A673 (cell line): ENCODE results near the gene CHST15. TPM values are rescaled to one million over a fixed set of nuclear protein-coding genes. Genes with fewer than 3 reads are reported as not detected.

Source experiments
- BruUV-seq: library from RNA; stranded (reverse); fragments of 400-500 nt; replicated peaks from 2 replicates; lab custom pipeline; 2021; lab: Mats Ljungman, UMichigan
- CTCF ChIA-PET: fragments of 300-600 bp; sonication (Branson Sonifier 250); formaldehyde crosslinking; loops from one replicate; lab custom pipeline; 2022; ENCODE audit warnings: antibody characterized with exemption; lab: Charles Lee
- POLR2A ChIA-PET: fragments of 300-600 bp; sonication (Branson Sonifier 250); formaldehyde crosslinking; loops from one replicate; lab custom pipeline; 2022; ENCODE audit warnings: antibody characterized with exemption; ENCODE audit not compliant: low non-redundant PET; lab: Charles Lee
- DNase-seq: peaks from one replicate; pipeline ENCODE4 v3.0.0-alpha.2; 2015; ENCODE audit warnings: low spot score
- H3K27ac ChIP-seq: fragments of 200-600 bp; sonication (generic); 2 replicates; pipeline ENCODE4 v1.5.1; 2016; ENCODE audit warnings: mixed run types, low read depth, mild to moderate bottlenecking, mixed read lengths, antibody characterized with exemption, low read length; ENCODE audit not compliant: poor library complexity, severe bottlenecking
- H3K27me3 ChIP-seq: fragments of 200-600 bp; sonication (generic); replicated peaks from 2 replicates; pipeline ENCODE4 v1.6.1; 2017; ENCODE audit warnings: mixed run types, low read depth, mild to moderate bottlenecking, mixed read lengths, antibody characterized with exemption, low read length; ENCODE audit not compliant: insufficient read depth, poor library complexity
- H3K36me3 ChIP-seq: fragments of 200-600 bp; sonication (generic); 2 replicates; pipeline ENCODE4 v1.6.1; 2016; ENCODE audit warnings: mixed run types, mild to moderate bottlenecking, mixed read lengths, antibody characterized with exemption, low read length; ENCODE audit not compliant: insufficient read depth, poor library complexity, severe bottlenecking
- H3K4me1 ChIP-seq: fragments of 200-600 bp; sonication (generic); 2 replicates; pipeline ENCODE4 v1.6.1; 2017; ENCODE audit warnings: mixed run types, mild to moderate bottlenecking, mixed read lengths, antibody characterized with exemption, low read length; ENCODE audit not compliant: insufficient read depth, poor library complexity, severe bottlenecking
- H3K4me3 ChIP-seq: fragments of 200-600 bp; sonication (generic); 2 replicates; pipeline ENCODE4 v1.5.1; 2016; ENCODE audit warnings: low read depth, mixed run types, mild to moderate bottlenecking, mixed read lengths, low read length; ENCODE audit not compliant: poor library complexity, severe bottlenecking
- H3K9me3 ChIP-seq: fragments of 200-600 bp; sonication (generic); 2 replicates; pipeline ENCODE4 v1.6.1; 2016; ENCODE audit warnings: mixed run types, low read depth, mild to moderate bottlenecking, mixed read lengths, antibody characterized with exemption, low read length; ENCODE audit not compliant: poor library complexity, severe bottlenecking
- EZH2 ChIP-seq: fragments of 200-600 bp; sonication (generic); IDR thresholded peaks from 2 replicates; pipeline ENCODE4 v1.6.1; 2017; ENCODE audit warnings: borderline replicate concordance, low read depth, mild to moderate bottlenecking, mixed read lengths, antibody characterized with exemption, low read length; ENCODE audit not compliant: poor library complexity, severe bottlenecking
- intact Hi-C: fragments of 100-400 bp; cut with micrococcal nuclease; formaldehyde crosslinking; loops from one replicate; pipeline ENCODE4 v1.10.0; 2022; ENCODE audit not compliant: unreplicated experiment
- total RNA-seq: library from RNA; stranded (reverse); gene quantifications from 2 replicates; pipeline ENCODE4 v1.2.3, GENCODE V29; 2021
- TF ChIP-seq, protein P1 (sequence below): fragments of 300-800, 200-600 bp; sonication (generic); conservative IDR thresholded peaks from 2 replicates; pipeline ENCODE4 v1.5.1; 2017; ENCODE audit warnings: low read depth, mild to moderate bottlenecking, antibody characterized with exemption, low read length, moderate library complexity, mixed read lengths

The CHST15 gene
- total RNA-seq, 1 experiment from 2014 or later: 1.7 TPM

GRCh38 chr10:124015991-124016390 lies 77.4 kb downstream of the CHST15 start:
- CTCF ChIA-PET: no interaction called here
- Histone ChIP-seq H3K9me3 (no peaks in the 10 kb centered on the region), H3K4me1 (no peaks in the 10 kb centered on the region), H3K36me3 (no peaks in the 10 kb centered on the region), H3K27ac (no peak overlapping the region), H3K4me3 (no peak overlapping the region), H3K27me3 (no peaks in the 10 kb centered on the region)
- intact Hi-C loops: no loop called here
- POLR2A ChIA-PET: no interaction called here
- BruUV-seq: no TSS peak
- DNase-seq: no peak
- TF ChIP-seq EZH2: no peak
- TF ChIP-seq, protein P1, sequence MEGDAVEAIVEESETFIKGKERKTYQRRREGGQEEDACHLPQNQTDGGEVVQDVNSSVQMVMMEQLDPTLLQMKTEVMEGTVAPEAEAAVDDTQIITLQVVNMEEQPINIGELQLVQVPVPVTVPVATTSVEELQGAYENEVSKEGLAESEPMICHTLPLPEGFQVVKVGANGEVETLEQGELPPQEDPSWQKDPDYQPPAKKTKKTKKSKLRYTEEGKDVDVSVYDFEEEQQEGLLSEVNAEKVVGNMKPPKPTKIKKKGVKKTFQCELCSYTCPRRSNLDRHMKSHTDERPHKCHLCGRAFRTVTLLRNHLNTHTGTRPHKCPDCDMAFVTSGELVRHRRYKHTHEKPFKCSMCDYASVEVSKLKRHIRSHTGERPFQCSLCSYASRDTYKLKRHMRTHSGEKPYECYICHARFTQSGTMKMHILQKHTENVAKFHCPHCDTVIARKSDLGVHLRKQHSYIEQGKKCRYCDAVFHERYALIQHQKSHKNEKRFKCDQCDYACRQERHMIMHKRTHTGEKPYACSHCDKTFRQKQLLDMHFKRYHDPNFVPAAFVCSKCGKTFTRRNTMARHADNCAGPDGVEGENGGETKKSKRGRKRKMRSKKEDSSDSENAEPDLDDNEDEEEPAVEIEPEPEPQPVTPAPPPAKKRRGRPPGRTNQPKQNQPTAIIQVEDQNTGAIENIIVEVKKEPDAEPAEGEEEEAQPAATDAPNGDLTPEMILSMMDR: no peak

GRCh38 chr10:124014416-124015154 lies 78.8 kb downstream of the CHST15 start:
- BruUV-seq: no TSS peak
- no peak overlapping the region for H3K4me3 ChIP-seq
- no peak overlapping the region for H3K27ac ChIP-seq
- no peak for TF ChIP-seq EZH2
- TF ChIP-seq, protein P1: no peak
- H3K27me3 ChIP-seq: no peaks in the 10 kb centered on the region
- CTCF ChIA-PET: no interaction called here
- DNase-seq: no peak
- no peaks in the 10 kb centered on the region for H3K9me3 ChIP-seq
- H3K4me1 ChIP-seq: no peaks in the 10 kb centered on the region
- POLR2A ChIA-PET: no interaction called here
- H3K36me3 ChIP-seq: no peaks in the 10 kb centered on the region
- intact Hi-C loops: no loop called here

- Histone ChIP-seq H3K36me3 (no peaks in the 10 kb centered on the region), H3K9me3 (no peaks in the 10 kb centered on the region), H3K4me1 (no peaks in the 10 kb centered on the region), H3K27ac (no peak overlapping the region), H3K4me3 (no peak overlapping the region), H3K27me3 (no peaks in the 10 kb centered on the region)
- TF ChIP-seq, protein P1: no peak
- TF ChIP-seq EZH2: no peak
- CTCF ChIA-PET: no interaction called here
- POLR2A ChIA-PET: no interaction called here
- DNase-seq: no peak
- intact Hi-C loops: no loop called here
- no TSS peak for BruUV-seq
Measured at GRCh38 chr10:124013916-124014315, 79.5 kb downstream of the CHST15 start.
